Stimulated activated CD8-positive, alpha-beta memory T cell treated with anti-CD3 and anti-CD28 coated beads, Interleukin-4, amount 100 ng/mL, for 1 hour (primary cell): ENCODE results near the gene FOXN3.

Experiments used
- DNase-seq, 2 donors: peaks; one replicate each; pipeline ENCODE4 v3.0.0-alpha.2; 2020; ENCODE audit warnings: low read depth in 2 of 2, low spot score in 1 of 2

FOXN3 gene

DNA sequence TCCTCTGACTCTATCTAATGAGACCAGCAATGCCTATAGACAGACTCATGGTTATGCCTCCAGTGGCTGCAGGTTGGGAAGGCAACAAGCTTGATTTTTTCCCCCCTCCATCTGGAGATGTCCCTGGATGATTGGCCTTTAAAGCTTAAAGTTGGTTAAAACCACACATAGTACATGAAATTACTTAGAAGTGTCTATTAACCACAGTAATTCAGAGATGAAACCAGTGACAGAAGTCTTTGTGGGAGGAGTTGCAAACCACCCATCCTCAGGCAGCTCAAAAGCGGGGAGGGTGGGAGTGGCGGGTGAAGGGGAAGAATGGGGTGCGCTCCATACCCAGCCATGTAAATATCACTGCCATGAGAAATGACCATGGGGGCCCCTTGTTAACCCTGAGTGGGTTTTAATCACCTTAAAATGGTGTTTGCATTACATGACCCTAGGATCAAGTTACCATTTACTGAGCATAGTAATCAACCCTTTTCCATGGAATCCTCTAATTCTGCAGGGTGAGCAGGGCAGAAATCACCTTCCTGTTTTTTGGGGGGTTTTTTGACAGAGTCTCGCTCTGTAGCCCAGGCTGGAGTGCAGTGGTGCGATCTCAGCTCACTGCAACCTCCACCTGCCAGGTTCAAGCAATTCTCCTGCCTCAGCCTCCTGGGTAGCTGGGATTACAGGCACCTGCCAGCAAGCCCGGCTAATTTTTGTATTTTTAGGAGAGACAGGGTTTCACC lies 133.5 kb downstream of the FOXN3 start:
- no peak for DNase-seq

DNA sequence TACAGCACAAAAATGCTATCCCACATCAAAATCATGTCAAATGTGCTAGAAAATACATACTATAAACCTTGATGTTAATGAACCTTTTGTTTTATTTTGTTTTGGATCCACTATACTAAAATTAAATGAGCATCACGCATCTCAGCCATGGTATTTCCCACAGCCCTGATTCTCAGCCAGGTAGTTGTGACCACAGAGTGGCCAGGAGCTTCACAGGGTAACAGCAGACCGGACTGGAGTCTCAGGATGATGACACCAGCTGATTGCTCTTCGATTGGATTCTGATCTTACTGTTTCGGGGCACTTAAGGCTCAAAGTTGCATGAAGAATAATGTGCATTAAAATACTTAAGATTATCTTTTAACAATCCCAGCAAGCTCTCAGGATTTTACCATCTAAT lies 134.8 kb downstream of the FOXN3 start:
- no peak for DNase-seq

DNA sequence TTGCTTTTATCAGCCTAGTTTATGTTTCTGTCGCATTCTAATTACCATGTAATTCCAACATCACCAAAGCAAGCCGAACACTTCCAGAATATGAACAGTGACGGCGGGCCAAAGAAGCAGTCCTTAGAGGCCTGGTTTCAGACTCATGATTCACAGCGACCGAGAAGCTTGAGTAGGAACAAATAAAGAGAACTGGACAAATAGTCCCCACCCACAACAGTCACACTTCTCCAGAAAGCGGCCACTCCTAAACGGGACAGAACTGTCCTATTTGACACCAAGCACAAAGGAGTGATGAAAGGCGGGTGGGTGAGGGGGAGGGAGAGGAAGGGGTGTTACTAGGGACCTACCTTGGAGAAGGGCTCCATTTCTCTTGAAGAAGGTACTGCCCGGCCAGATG lies 136.4 kb downstream of the FOXN3 start:
- no peak for DNase-seq

DNA sequence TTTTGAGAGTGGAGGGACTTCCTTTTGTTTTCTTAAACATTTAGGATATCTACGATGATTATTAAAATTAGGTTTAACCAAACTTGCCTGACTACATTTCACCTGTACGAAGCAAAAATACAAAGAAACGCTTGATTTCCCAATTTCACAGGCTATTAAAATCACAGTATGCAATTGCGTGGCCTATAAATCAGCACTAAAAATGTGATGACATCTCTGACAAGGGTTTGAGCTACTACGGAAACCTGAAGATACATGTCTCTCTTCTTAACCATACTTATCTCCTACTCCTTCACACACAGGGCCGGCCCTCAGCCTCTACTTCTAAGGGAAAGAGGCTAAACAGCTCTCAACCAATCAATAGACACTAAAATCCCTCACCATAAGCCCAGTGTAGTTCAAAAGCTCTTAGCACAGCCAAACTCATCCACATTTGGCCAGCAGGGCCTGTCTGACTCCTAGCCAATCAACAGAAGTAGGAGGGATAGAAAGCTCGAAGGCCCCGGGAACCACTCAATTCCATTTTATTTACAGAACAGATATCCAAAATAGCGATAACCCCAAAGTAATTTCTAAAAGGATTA lies 137.3 kb downstream of the FOXN3 start:
- DNase-seq = no peak

DNA sequence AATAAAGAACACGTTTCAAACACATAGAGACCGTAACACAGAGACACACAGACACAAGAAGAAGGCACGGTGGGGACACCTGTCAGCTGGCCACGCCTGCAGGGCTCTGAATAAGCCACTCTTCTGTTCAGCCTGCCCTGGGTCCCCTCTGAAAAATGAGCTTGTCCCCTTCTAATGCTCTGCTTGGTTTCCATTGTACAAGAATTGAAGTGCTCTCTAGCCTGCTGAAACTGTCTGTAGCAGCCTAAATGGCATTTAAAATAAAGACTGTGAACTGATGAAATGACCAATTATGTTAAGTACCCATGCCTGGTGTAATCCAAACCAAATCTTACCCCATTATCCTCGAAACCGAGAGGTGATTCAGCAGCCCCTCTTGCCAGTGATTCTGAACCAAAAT lies 139.8 kb downstream of the FOXN3 start:
- no peak for DNase-seq

DNA sequence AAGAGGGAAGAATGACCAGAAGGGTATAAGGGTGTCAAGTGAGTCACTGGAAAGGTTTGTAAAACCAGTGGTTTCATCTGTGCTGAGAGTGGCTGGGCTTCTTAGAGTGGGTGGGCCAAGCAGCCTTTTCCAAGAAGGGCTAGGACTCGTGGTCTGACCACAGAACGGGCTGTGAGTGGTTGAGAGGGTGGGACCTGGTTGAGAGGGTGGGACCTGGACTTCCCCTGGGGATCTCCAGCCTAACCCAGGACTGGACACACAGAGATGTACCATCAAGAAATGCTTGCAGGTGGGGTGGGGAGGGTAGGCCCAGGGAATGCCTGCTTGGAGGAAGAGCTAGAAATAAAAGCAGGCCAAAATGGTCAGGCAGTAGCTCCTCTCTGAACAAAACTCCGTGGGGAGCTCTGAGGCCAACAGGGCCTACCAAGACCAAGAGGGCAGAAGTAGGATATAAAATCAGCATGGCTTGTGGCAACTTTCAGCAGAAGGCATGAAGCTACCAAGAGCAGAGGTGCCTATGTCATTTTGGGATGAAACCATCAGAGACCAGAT lies 140.5 kb downstream of the FOXN3 start:
- DNase-seq = peak; percentile 7 to 27

DNA sequence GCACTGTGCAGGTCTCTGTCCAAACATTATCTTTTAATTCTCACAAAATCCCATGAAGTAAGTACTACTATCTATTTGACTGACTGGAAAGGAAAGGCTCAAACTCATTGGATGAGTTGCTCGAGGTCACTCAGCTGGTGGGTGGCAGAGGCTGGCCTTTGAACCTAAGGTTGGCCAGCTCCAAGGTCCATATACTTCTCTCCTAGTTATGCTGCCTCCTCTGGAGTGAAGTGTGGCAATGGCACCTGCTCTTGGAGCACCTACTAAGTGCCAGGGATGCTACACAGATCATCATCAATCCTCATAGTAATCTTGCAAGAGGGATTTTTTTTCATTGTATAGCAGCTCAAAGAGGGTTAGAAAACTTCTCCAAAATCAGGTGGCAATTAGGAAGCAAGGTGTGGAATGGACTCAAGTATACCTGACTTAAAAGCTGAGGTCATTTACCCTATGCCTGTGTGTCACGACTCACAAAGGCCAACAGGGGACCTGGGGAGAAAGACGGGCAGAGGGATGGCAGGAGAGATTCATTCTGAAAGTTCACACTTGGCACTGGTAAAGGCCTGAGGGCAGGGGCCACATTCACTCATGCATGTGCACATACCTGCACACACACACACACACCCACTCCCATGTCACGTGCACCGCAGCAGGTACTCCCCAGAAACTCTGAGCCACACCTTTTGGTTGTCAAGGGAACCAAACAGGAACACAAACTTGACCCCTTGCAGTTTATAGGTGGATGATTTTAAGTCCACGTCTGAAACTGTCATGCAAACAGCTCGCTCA lies 146.4 kb downstream of the FOXN3 start:
- DNase-seq = no peak

DNA sequence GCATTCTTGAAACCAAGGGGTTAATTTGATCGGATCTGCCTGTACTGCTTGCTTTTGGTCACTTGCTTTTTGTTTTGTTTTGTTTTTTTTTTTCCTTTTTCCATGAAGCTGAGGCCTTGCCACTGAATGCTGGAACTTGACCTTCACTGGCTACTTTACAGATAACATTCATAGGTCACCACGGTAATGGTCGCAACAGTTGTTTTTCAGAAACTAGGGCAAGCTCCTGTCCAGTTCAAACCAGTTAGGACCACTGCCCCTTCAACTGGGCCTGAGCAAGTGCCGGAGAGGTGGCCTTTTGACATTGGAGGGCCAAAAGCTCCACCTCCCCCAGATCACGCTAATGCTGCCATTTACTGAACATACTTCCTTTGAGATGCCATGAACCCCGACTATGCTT lies 147.6 kb downstream of the FOXN3 start:
- no peak for DNase-seq

DNA sequence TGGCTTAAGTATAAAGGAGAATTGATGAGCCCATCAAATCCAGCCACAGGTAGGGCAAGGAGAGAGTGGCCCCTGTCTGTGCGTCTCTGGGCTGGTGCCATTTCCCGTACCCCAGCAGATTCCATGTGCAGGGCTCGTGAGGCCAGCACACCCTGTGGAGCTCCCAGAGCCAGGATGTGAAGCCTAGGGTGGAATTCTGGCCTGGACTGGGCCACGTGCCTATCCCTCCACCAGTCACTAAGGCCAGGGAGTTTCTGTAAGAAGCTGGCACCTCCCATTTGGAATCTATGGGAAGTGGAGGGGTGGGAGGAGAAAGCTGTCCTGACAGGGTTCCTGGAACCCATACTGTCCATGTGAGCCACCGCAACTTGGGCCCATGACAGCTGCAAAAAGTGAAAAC lies 148.5 kb downstream of the FOXN3 start:
- DNase-seq = no peak

DNA sequence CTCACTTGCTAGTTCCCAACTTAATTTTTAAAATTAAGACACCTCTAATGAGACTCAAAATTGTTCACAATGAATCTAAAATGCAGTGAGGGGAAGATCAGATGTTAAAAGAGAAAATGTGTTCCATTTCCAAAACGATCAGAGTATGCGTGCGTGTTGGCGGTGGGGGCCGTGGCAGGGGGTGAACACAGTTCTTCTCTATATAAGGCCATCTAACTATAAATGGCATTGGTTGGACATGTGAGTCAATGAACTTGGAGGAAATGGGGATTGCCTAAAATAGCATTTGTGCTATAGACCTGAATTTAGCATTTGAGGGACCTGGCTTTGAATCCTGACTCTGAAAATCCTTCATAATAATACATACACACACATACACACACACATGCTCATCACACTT lies 149.4 kb downstream of the FOXN3 start:
- DNase-seq = no peak

DNA sequence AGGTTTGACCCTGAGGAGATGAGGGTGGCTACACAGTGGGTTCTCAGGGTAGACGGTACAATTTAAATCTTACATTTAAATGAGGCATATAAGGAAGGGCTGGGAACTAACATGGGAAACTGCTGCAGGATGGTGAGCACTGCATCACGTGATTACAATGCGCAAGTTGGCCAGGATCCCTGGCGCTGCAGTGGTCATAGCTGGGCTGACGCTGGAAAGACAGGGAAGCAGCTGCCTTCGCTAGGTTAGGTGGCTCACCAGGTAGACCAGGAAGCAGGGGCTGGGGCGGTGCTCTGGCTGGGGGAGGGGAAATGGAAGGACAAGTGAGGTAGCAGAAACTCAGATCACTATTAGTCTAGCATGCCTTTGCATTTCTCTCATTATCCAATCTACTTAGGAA lies 149.9 kb downstream of the FOXN3 start:
- DNase-seq = no peak

DNA sequence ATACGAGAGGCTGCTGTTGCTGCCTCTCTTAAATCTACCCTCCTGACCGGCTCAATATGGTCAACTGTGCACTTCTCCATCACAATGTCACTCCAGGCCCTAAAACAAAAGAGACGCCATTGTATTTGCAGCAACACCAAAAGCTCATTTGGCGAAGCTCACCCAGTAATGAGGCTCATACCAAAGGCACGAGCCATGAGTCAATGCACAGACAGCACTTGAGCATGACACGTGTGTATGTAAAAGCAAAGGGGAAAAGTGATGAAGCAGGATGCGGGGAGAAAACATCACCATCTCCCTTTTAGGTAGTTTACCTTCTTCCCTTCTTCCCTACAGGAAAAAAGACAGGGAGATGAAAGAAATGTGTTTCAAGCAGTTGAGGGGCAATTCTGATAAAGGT lies 150.3 kb downstream of the FOXN3 start:
- DNase-seq = no peak

DNA sequence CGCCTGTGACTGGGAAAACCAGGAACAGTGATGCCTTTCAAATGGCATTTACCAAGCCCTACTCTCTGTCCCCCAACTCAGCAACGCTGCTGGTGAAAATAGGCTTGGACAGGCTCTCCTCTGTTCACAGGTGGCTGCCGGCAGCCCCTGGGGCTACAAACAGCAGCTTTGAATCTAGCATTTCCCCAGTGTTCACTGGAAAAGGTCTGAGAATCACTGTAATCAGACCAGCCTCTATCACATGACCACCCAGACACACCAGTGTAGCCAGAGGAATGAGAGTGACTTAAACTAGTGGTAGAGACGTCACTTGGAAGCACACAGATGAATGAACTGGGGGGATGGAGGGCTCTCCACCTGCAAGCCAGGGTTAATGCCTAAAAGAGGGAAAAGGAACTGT lies 151.8 kb downstream of the FOXN3 start:
- DNase-seq = no peak

DNA sequence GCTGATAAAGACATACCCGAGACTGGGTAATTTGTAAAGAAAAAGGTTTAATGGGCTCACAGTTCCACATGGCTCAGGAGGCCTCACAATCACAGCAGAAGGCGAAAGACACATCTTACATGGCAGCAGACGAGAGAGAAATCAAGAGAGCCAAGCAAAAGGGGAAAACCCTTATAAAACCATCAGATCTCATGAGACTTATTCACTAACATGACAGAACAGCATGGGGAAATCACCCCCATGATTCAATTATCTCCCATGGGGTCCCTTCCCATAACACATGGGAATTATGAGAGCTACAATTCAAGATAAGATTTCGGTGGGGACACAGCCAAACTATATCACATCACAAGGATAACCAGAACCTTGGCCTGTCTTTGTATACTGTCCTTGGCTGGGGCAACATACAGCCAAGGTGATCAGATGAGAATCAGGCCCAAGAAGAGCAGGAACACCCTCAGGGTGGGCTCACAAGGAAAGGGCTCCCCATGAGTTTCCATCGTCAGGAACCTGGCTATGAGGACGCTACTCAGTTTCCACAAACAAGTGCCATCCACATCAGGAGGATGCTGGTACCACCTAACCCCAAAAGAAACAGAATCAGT lies 152.7 kb downstream of the FOXN3 start:
- DNase-seq = no peak

DNA sequence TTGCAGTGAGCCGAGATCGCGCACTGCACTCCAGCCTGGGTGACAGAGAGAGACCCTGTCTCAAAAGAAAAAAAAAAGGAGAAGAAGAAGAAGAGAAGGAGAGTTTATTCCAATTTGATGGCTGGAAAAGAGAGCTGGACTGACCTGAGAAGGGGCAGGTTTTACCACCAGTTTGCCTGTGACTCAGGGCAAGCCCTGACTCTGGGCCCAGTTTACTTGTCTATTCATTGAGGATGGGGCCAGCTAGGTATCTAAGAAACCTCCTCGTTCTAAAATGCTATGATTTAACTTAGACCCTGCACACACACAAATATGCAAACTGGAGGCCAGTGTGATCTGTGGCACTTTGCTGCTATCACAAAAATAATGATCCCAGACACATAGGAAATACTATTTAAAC lies 155.0 kb downstream of the FOXN3 start:
- DNase-seq = no peak

DNA sequence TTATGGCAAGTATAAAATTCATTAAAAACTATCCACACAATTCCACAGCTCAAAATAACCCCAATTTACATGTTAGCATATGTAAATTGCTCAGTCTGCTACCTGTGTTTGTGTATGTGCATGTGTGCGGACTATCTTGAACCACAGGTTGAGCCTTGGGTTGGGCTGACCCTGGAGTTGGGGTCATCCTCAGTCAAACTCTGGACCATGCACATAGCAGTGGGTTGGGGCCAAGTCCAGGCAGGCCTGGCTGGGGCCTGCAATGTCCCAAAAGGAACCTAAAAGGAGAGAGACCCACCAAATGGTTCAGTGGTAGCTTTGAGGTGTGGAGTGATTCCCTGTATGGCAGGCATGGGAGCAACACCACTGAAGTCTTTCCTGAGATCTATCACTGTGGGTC lies 156.1 kb downstream of the FOXN3 start:
- no peak for DNase-seq

DNA sequence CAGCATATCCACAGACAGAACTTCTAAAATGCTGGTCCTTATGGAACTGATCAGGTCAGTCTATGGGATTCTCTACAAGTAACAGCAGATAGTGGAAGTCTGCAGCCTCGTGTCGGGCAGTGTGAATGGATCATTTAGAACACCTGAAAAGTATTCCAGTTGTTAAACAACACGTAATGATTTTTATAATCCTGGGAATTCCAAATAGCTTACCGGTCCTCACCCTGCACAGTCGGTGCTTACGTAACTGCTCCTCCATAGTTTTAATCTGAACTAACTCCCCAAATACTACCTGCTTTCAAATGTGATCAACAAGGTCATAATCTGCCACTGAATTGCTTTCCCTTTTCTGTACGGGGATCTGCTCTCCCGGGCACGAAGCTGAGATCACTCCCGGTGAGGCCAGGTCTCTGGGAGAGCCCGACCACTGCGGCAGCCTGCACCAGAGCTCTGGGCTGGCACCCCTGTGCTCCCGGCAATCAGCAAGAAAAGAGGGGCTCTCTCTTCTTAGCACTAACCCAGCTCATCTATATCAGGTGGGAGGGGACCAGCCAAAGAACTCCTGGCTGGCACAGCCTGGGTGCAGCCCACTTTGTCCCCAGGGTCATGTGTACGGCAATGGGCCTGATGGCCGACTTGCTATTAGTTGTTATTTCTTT lies 157.0 kb downstream of the FOXN3 start:
- DNase-seq = no peak

DNA sequence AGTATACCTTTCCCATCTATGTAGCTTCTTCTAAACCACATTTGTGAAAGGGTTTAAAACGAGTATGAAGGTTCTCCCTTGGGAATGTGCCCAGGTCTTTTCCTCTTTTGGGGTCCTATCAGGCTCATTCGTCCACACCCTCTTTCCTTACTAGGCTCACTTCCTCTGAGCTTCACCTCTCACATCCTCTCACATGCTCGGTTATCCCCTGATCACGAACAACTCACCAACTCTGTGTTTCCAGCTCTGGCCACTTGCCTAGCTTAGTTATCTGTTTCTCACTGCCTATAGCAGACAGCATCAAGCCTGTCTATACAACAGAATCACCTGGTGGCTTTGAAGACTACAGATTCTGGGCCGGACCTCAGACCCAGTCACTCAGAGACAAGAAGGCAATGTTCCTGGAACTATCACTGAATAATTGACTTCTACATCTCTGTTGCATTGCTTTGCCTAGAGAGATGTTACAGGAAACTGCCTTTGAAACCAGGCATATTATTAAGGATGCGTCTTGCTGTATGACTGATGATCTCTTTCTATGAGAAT lies 158.2 kb downstream of the FOXN3 start:
- DNase-seq = no peak

DNA sequence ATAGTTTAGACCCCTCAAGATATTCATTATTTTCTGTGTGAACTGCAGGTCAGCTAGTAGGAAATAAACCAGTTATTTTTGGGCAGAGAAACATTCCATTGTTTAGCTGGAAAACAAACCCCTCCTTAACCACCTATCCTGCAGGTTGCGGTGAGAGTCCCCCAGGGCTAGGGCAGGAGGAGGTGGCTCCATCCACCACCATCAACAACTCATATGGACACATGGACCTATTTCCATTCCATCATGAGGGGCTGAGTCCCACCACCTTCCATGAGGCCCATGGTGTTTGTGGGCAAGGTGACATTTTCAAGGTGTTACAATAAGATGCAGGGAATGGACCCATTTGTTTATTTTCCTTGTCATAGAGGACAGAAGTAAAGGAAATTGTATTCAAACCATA lies 160.1 kb downstream of the FOXN3 start:
- no peak for DNase-seq

DNA sequence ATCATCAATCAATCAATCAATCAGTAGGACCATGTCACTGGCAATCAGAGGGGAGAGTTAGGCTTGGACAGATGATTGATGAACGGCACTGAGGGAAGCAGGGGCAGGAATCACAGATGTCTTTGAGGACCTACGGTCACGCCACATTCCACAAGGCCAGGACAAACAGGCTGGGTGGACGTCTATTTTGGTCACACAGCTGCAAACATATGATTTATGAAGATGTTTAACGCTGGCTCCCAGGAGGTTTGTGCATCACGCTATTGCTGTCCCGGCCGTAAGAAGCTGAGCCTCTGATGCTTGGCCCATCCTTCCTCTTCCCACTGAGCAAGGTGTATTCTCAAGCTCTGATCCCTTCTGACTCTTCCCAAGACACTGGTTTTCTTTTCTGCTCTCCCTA lies 160.8 kb downstream of the FOXN3 start:
- no peak for DNase-seq

DNA sequence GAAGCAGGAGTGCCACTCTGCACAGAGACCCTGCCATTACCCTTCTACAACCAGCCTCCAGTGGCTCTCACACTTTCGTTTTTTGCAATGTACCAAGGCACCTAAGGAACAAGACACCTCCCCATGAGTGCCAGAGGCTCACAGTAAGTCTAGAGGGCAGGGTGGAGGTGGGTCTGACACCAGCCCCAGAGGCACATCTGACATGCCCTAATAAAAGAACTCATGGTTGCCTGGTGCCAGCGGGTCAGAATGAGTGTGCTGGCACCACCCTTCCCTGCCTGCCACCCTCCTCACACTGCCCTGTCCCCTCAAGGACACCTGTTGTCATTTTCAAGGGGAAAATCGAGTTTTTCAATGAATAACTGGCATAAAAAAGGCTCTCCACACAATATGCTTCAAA lies 161.2 kb downstream of the FOXN3 start:
- no peak for DNase-seq
